GM23338 (cell line): ENCODE data around the gene MEGF6. TPM values are rescaled to one million over a fixed set of nuclear protein-coding genes. Genes with fewer than 3 reads are reported as not detected.

Source experiments
- ATAC-seq: fragments of 200-7000 bp; cut with Tn5 transposase; 3 replicates; pipeline ENCODE4 v1.9.1; 2020
- DNase-seq: peaks from one replicate; pipeline ENCODE4 v3.0.0-alpha.2; 2015; ENCODE audit warnings: low spot score
- H2AFZ ChIP-seq: fragments of 200-600 bp; sonication (generic); 2 replicates; pipeline ENCODE4 v1.8.0; 2016; ENCODE audit warnings: antibody characterized with exemption, mild to moderate bottlenecking, moderate library complexity
- H3F3A ChIP-seq: fragments of 200-600 bp; sonication (generic); replicated peaks from 2 replicates; pipeline ENCODE4 v1.8.0; 2017; ENCODE audit warnings: antibody characterized with exemption, mixed run types, low read depth
- H3K27ac ChIP-seq: fragments of 200-600 bp; sonication (generic); 2 replicates; pipeline ENCODE4 v1.6.1; 2016; ENCODE audit warnings: low read depth
- H3K27me3 ChIP-seq: fragments of 200-600 bp; sonication (generic); 2 replicates; pipeline ENCODE4 v1.8.0; 2016; ENCODE audit warnings: mild to moderate bottlenecking, mixed run types, moderate library complexity; ENCODE audit not compliant: insufficient read depth
- H3K36me3 ChIP-seq: fragments of 200-600 bp; sonication (generic); 2 replicates; pipeline ENCODE4 v1.8.0; 2016; ENCODE audit warnings: mild to moderate bottlenecking; ENCODE audit not compliant: insufficient read depth
- H3K4me1 ChIP-seq: fragments of 200-600 bp; sonication (generic); 2 replicates; pipeline ENCODE4 v1.8.0; 2016; ENCODE audit warnings: mild to moderate bottlenecking, moderate library complexity; ENCODE audit not compliant: insufficient read depth
- H3K4me2 ChIP-seq: fragments of 200-600 bp; sonication (generic); 2 replicates; pipeline ENCODE4 v1.7.1; 2017; ENCODE audit warnings: mixed run types
- H3K4me3 ChIP-seq: fragments of 200-600 bp; sonication (generic); 2 replicates; pipeline ENCODE4 v1.6.1; 2016; ENCODE audit warnings: mixed run types
- H3K79me2 ChIP-seq: fragments of 200-600 bp; sonication (generic); replicated peaks from 2 replicates; pipeline ENCODE4 v1.8.0; 2017; ENCODE audit warnings: mild to moderate bottlenecking; ENCODE audit not compliant: insufficient read depth
- H3K9me2 ChIP-seq: fragments of 200-600 bp; sonication (generic); 2 replicates; pipeline ENCODE4 v1.8.0; 2017; ENCODE audit not compliant: insufficient read depth
- H4K20me1 ChIP-seq: fragments of 200-600 bp; sonication (generic); replicated peaks from 2 replicates; pipeline ENCODE4 v1.8.0; 2017; ENCODE audit warnings: mild to moderate bottlenecking; ENCODE audit not compliant: insufficient read depth
- H3K27ac Mint-ChIP-seq: 2 replicates; pipeline ENCODE4 v1.8.0; 2020; ENCODE audit warnings: inconsistent platforms, mild to moderate bottlenecking, moderate library complexity, mixed read lengths
- H3K27me3 Mint-ChIP-seq: 3 replicates; pipeline ENCODE4 v1.8.0; 2022; ENCODE audit warnings: low read depth, mild to moderate bottlenecking, moderate library complexity, mixed read lengths, inconsistent platforms; ENCODE audit not compliant: insufficient read depth, poor library complexity
- H3K36me3 Mint-ChIP-seq: 3 replicates; pipeline ENCODE4 v1.8.0; 2021; ENCODE audit warnings: low read depth, mild to moderate bottlenecking, inconsistent platforms, moderate library complexity, mixed read lengths
- H3K4me1 Mint-ChIP-seq: 3 replicates; pipeline ENCODE4 v1.8.0; 2020; ENCODE audit warnings: mild to moderate bottlenecking, inconsistent platforms, mixed read lengths
- H3K4me3 Mint-ChIP-seq: 3 replicates; pipeline ENCODE4 v1.8.0; 2021; ENCODE audit warnings: moderate library complexity, mild to moderate bottlenecking, inconsistent platforms, mixed read lengths
- H3K9me3 Mint-ChIP-seq: 3 replicates; pipeline ENCODE4 v1.8.0; 2020; ENCODE audit warnings: moderate library complexity, mild to moderate bottlenecking, inconsistent platforms, mixed read lengths
- CREB1 ChIP-seq: fragments of 250-450 bp; sonication (Bioruptor Pico); IDR thresholded peaks from 2 replicates; pipeline ENCODE4 v1.5.0; 2020; ENCODE audit warnings: low read depth, mild to moderate bottlenecking, moderate library complexity
- CTCF ChIP-seq, 2 experiments: fragments of 200-600 bp in 1 of 2; sonication (generic) in 1 of 2; conservative IDR thresholded peaks; 2 replicates each; pipeline versions ENCODE4 v1.5.1 to v1.6.1; 2016 to 2017; ENCODE audit warnings: antibody characterized with exemption in 2 of 2, low read depth in 2 of 2, mild to moderate bottlenecking in 2 of 2, moderate library complexity in 1 of 2
- ETS1 ChIP-seq: IDR thresholded peaks from 2 replicates; pipeline ENCODE4 v1.6.1; 2016; ENCODE audit warnings: antibody characterized with exemption
- EZH2 ChIP-seq: fragments of 200-600 bp; sonication (generic); IDR thresholded peaks from one replicate; pipeline ENCODE4 v1.8.0; 2017; ENCODE audit warnings: antibody characterized with exemption, mild to moderate bottlenecking, low read depth; ENCODE audit not compliant: unreplicated experiment
- EZH2phosphoT487 ChIP-seq: fragments of 200-600 bp; sonication (generic); IDR thresholded peaks from one replicate; pipeline ENCODE4 v1.8.1; 2018; ENCODE audit warnings: antibody characterized with exemption; ENCODE audit not compliant: unreplicated experiment
- JUNB ChIP-seq: IDR thresholded peaks from one replicate; pipeline ENCODE4 v1.6.1; 2016; ENCODE audit warnings: antibody characterized with exemption; ENCODE audit not compliant: unreplicated experiment
- NANOG ChIP-seq: IDR thresholded peaks from 2 replicates; pipeline ENCODE4 v1.6.1; 2016; ENCODE audit warnings: antibody characterized with exemption, borderline replicate concordance
- POLR2AphosphoS5 ChIP-seq: IDR thresholded peaks from 2 replicates; pipeline ENCODE4 v1.6.1; 2016; ENCODE audit warnings: antibody characterized with exemption, low read depth
- REST ChIP-seq: IDR thresholded peaks from one replicate; pipeline ENCODE4 v1.6.1; 2018; ENCODE audit warnings: antibody characterized with exemption; ENCODE audit not compliant: unreplicated experiment
- STAT1 ChIP-seq: IDR thresholded peaks from one replicate; pipeline ENCODE4 v1.6.1; 2016; ENCODE audit warnings: antibody characterized with exemption; ENCODE audit not compliant: unreplicated experiment
- ZNF114 ChIP-seq: fragments of 250-450 bp; sonication (Bioruptor Pico); IDR thresholded peaks from 2 replicates; pipeline ENCODE4 v1.5.0; 2020; ENCODE audit warnings: mild to moderate bottlenecking, moderate library complexity
- ZNF331 ChIP-seq: fragments of 250-450 bp; sonication (Bioruptor Pico); IDR thresholded peaks from 2 replicates; pipeline ENCODE4 v1.5.0; 2020; ENCODE audit warnings: low read depth, mild to moderate bottlenecking, moderate library complexity
- ZNF462 ChIP-seq: fragments of 250-450 bp; sonication (Bioruptor Pico); IDR thresholded peaks from 2 replicates; pipeline ENCODE4 v1.5.0; 2020; ENCODE audit warnings: mild to moderate bottlenecking, moderate library complexity
- polyA plus RNA-seq: library from polyadenylated mRNA; unstranded; fragments of >200 nt; fragmentation: Nextera tagmentation; extraction: Ambion mirVana; gene quantifications from 2 replicates; pipeline ENCODE4 v1.2.1, GENCODE V29; 2016
- total RNA-seq: library from RNA; depleted of rRNA; stranded (reverse); fragments of >200 nt; shearing (Covaris generic); gene quantifications from 2 replicates; pipeline ENCODE4 v1.2.3, GENCODE V29; 2014

MEGF6 gene
- total and polyA plus RNA-seq, 2 experiments from 2014 or later, result 4.0 to 21.4 TPM

GRCh38 chr1:3461238-3461933 is 149.9 kb downstream of the MEGF6 start:
- Mint-ChIP-seq H3K27ac (peak overlapping the region; percentile 83; the same call in 1 of the 2 replicates), H3K4me1 (peaks cover 18% of the 10 kb centered on the region), H3K9me3 (no peaks in the 10 kb centered on the region; the same call in 2 of the 3 replicates), H3K4me3 (no peak overlapping the region), H3K36me3 (peaks cover 6% of the 10 kb centered on the region; the same call in 1 of the 3 replicates), H3K27me3 (peaks cover 9% of the 10 kb centered on the region)
- H2AFZ ChIP-seq, result no peak overlapping the region
- no peak overlapping the region for H3K4me3 ChIP-seq
- peaks cover 9% of the 10 kb centered on the region; the same call in 1 of the 2 replicates for H3K79me2 ChIP-seq
- H3K36me3 ChIP-seq, result no peaks in the 10 kb centered on the region
- H4K20me1 ChIP-seq, result no peaks in the 10 kb centered on the region
- DNase-seq (no peak), ATAC-seq (no peak)
- no peaks in the 10 kb centered on the region for H3K27me3 ChIP-seq
- H3F3A ChIP-seq, result no peaks in the 10 kb centered on the region
- H3K4me1 ChIP-seq, result no peaks in the 10 kb centered on the region
- H3K9me2 ChIP-seq, result no peaks in the 10 kb centered on the region
- H3K27ac ChIP-seq, result no peak overlapping the region; the same call in 1 of the 2 replicates
- TF ChIP-seq STAT1 (no peak), EZH2 (no peak), ZNF114 (CRISPR knock-in tag) (no peak), ZNF462 (CRISPR knock-in tag) (no peak), ETS1 (no peak), CREB1 (CRISPR knock-in tag) (no peak), JUNB (no peak), ZNF331 (no peak), NANOG (no peak), EZH2phosphoT487 (no peak), CTCF (conservative IDR thresholded peaks at IDR 0.05; ENCODE audit: low read depth in 2 of 2) (no peak), POLR2AphosphoS5 (no peak), REST (no peak)
- H3K4me2 ChIP-seq, result no peak overlapping the region
